Natural killer cell (primary cell): ENCODE data around the gene SEC24B. TPM values are rescaled to one million over a fixed set of nuclear protein-coding genes. Genes with fewer than 3 reads are reported as not detected.
"Not testable (repeated sequence)": the region's sequence is repeated elsewhere in the genome, so short reads cannot be mapped to it uniquely, and the experiment has no call there.

Experiments
- ATAC-seq, 3 donors: fragments of 150-1000 bp in 2 of 3; fragments of 200-7000 bp in 1 of 3; cut with Tn5 transposase; 1 replicate in 1 of 3; 2 replicates in 2 of 3; pipeline ENCODE4 v1.10.0; 2021; ENCODE audit warnings: mild to moderate bottlenecking in 2 of 3, moderate library complexity in 2 of 3
- DNase-seq, 2 donors: peaks; one replicate each; pipeline versions ENCODE4 v3.0.0 to v3.0.0-alpha.2; 2013 to 2021; ENCODE audit warnings: mixed read lengths in 1 of 2
- H3K27ac ChIP-seq: one replicate; pipeline ENCODE4 v1.5.1; 2013; ENCODE audit warnings: mild to moderate bottlenecking, low read length
- H3K27me3 ChIP-seq: one replicate; pipeline ENCODE4 v1.6.1; 2013; ENCODE audit warnings: low read length; ENCODE audit not compliant: control insufficient read depth, insufficient read depth
- H3K36me3 ChIP-seq: one replicate; pipeline ENCODE4 v1.6.1; 2013; ENCODE audit warnings: low read length; ENCODE audit not compliant: control insufficient read depth, insufficient read depth
- H3K4me1 ChIP-seq: one replicate; pipeline ENCODE4 v1.6.1; 2013; ENCODE audit warnings: low read length; ENCODE audit not compliant: control insufficient read depth, insufficient read depth
- H3K4me3 ChIP-seq: one replicate; pipeline ENCODE4 v1.5.1; 2013; ENCODE audit warnings: low read length
- H3K9me3 ChIP-seq: one replicate; pipeline ENCODE4 v1.6.1; 2013; ENCODE audit warnings: low read length; ENCODE audit not compliant: control insufficient read depth, insufficient read depth
- H3K27ac Mint-ChIP-seq, 2 donors: one replicate each; pipeline ENCODE4 v1.8.0; 2022; ENCODE audit warnings: mild to moderate bottlenecking in 2 of 2, mixed read lengths in 2 of 2, moderate library complexity in 1 of 2
- H3K27me3 Mint-ChIP-seq, 2 donors: one replicate each; pipeline ENCODE4 v1.8.0; 2022; ENCODE audit warnings: low read depth in 2 of 2, mixed read lengths in 2 of 2
- H3K36me3 Mint-ChIP-seq: one replicate; pipeline ENCODE4 v1.8.0; 2022; ENCODE audit warnings: mixed read lengths
- H3K4me1 Mint-ChIP-seq, 2 donors: one replicate each; pipeline ENCODE4 v1.8.0; 2022; ENCODE audit warnings: mixed read lengths in 2 of 2
- H3K4me3 Mint-ChIP-seq: one replicate; pipeline ENCODE4 v1.8.0; 2022; ENCODE audit warnings: mild to moderate bottlenecking, moderate library complexity, mixed read lengths
- H3K9me3 Mint-ChIP-seq, 2 donors: one replicate each; pipeline ENCODE4 v1.8.0; 2022; ENCODE audit warnings: mixed read lengths in 2 of 2
- CTCF ChIP-seq: fragments of 200-600 bp; IDR thresholded peaks from one replicate; pipeline ENCODE4 v1.8.0; 2022; ENCODE audit warnings: antibody characterized with exemption
- WGBS: methylation state at CpG from one replicate; pipeline ENCODE4 v1.1.7; 2013; ENCODE audit warnings: missing lambda C conversion rate; ENCODE audit not compliant: insufficient coverage; 5-methylcytosine and 5-hydroxymethylcytosine counted together
- intact Hi-C: fragments of 100-400 bp; cut with micrococcal nuclease; formaldehyde crosslinking; loops from one replicate; pipeline ENCODE4 v1.14.2; 2022
- total RNA-seq, 4 donors: library from RNA; stranded (reverse); fragments of 120-200 nt in 1 of 4; gene quantifications; one replicate each; pipeline versions ENCODE4 v1.2.3 to v1.2.4, GENCODE V29; 2013 to 2022

SEC24B gene
- total RNA-seq, 3 donors from 2014 or later (not counting 1 experiment from before 2014, with no cell fraction given) = 38.6 to 43.9 (median 40.7) TPM

GRCh38 chr4:109552237-109552636 is 118.6 kb downstream of the SEC24B start:
- 89% methylated on average over 5 of the region's 6 CpGs for whole genome bisulfite sequencing
- H3K9me3 Mint-ChIP-seq = no peaks in the 10 kb centered on the region
- DNase-seq = no peak
- no peak overlapping the region for H3K4me3 Mint-ChIP-seq
- no peaks in the 10 kb centered on the region for H3K27me3 Mint-ChIP-seq
- TF ChIP-seq CTCF = no peak
- Histone ChIP-seq H3K4me1 (no peaks in the 10 kb centered on the region), H3K9me3 (no peaks in the 10 kb centered on the region), H3K27me3 (no peaks in the 10 kb centered on the region), H3K36me3 (peaks cover 2% of the 10 kb centered on the region), H3K27ac (no peak overlapping the region), H3K4me3 (no peak overlapping the region)
- peaks cover 0 to 12% of the 10 kb centered on the region in 2 donors for H3K4me1 Mint-ChIP-seq
- peaks cover 6% of the 10 kb centered on the region for H3K36me3 Mint-ChIP-seq
- intact Hi-C loops = no loop called here
- no peak overlapping the region for H3K27ac Mint-ChIP-seq
- ATAC-seq = no peak

GRCh38 chr4:109553130-109553529 is 119.5 kb downstream of the SEC24B start:
- H3K4me3 ChIP-seq = no peak overlapping the region
- H3K4me1 Mint-ChIP-seq = peaks cover 0 to 12% of the 10 kb centered on the region in 2 donors
- H3K27ac ChIP-seq = no peak overlapping the region
- H3K27me3 Mint-ChIP-seq = no peaks in the 10 kb centered on the region
- no peak overlapping the region for H3K27ac Mint-ChIP-seq
- TF ChIP-seq CTCF = no peak
- H3K36me3 Mint-ChIP-seq = peaks cover 6% of the 10 kb centered on the region
- H3K4me1 ChIP-seq = no peaks in the 10 kb centered on the region
- no peaks in the 10 kb centered on the region for H3K9me3 ChIP-seq
- 89% methylated on average over 1 of the region's 2 CpGs for WGBS
- peaks cover 2% of the 10 kb centered on the region for H3K36me3 ChIP-seq
- H3K9me3 Mint-ChIP-seq = no peaks in the 10 kb centered on the region
- intact Hi-C loops = no loop called here
- no peak overlapping the region for H3K4me3 Mint-ChIP-seq
- ATAC-seq (no peak), DNase-seq (no peak)
- H3K27me3 ChIP-seq = no peaks in the 10 kb centered on the region

GRCh38 chr4:109554971-109555370 is 121.4 kb downstream of the SEC24B start:
- WGBS = 93% methylated on average over 3 of the region's 3 CpGs
- no peaks in the 10 kb centered on the region for H3K27me3 Mint-ChIP-seq
- Histone ChIP-seq H3K9me3 (no peaks in the 10 kb centered on the region), H3K27ac (no peak overlapping the region), H3K27me3 (no peaks in the 10 kb centered on the region), H3K36me3 (no peaks in the 10 kb centered on the region), H3K4me3 (no peak overlapping the region), H3K4me1 (peaks cover 4% of the 10 kb centered on the region)
- H3K4me1 Mint-ChIP-seq = peaks cover 0 to 11% of the 10 kb centered on the region in 2 donors
- DNase-seq (no peak), ATAC-seq (no peak)
- intact Hi-C loops = no loop called here
- H3K27ac Mint-ChIP-seq = no peak overlapping the region
- TF ChIP-seq CTCF = no peak
- peaks cover 6% of the 10 kb centered on the region for H3K36me3 Mint-ChIP-seq
- no peak overlapping the region for H3K4me3 Mint-ChIP-seq
- no peaks in the 10 kb centered on the region for H3K9me3 Mint-ChIP-seq

- no peak for DNase-seq
- peaks cover 10% of the 10 kb centered on the region for H3K4me1 ChIP-seq
- peaks cover 16 to 28% of the 10 kb centered on the region in 2 donors for H3K4me1 Mint-ChIP-seq
- H3K9me3 ChIP-seq = no peaks in the 10 kb centered on the region
- intact Hi-C loops = no loop called here
- H3K36me3 ChIP-seq = no peaks in the 10 kb centered on the region
- no peak overlapping the region for H3K4me3 Mint-ChIP-seq
- no peak overlapping the region for H3K27ac Mint-ChIP-seq
- peaks cover 6% of the 10 kb centered on the region for H3K36me3 Mint-ChIP-seq
- H3K27ac ChIP-seq = no peak overlapping the region
- 98% methylated on average over 28 of the region's 28 CpGs for WGBS
- no peaks in the 10 kb centered on the region for H3K27me3 Mint-ChIP-seq
- ATAC-seq = no peak
- H3K27me3 ChIP-seq = no peaks in the 10 kb centered on the region
- no peak overlapping the region for H3K4me3 ChIP-seq
- TF ChIP-seq CTCF = no peak
- H3K9me3 Mint-ChIP-seq = no peaks in the 10 kb centered on the region
Measured at GRCh38 chr4:109557433-109557832, 123.8 kb downstream of the SEC24B start.

GRCh38 chr4:109558095-109558494 is 124.5 kb downstream of the SEC24B start:
- H3K4me3 Mint-ChIP-seq = peak overlapping the region; percentile 82
- H3K36me3 ChIP-seq, DNase-seq, H3K27ac ChIP-seq, H3K9me3 ChIP-seq, H3K9me3 Mint-ChIP-seq, H3K27me3 ChIP-seq, intact Hi-C loops, H3K4me3 ChIP-seq, ATAC-seq, H3K36me3 Mint-ChIP-seq, H3K27me3 Mint-ChIP-seq, H3K27ac Mint-ChIP-seq: not testable (repeated sequence)
- peaks cover 16 to 35% of the 10 kb centered on the region in 2 donors for H3K4me1 Mint-ChIP-seq
- peaks cover 13% of the 10 kb centered on the region for H3K4me1 ChIP-seq
- 98% methylated on average over 5 of the region's 6 CpGs for WGBS
